HG02943 (cell line): ENCODE results near the gene GDF7.

Experiments
- ATAC-seq: cut with Tn5 transposase; IDR thresholded peaks from one replicate; pipeline ENCODE4 v1.9.1; 2021; ENCODE audit warnings: mild to moderate bottlenecking, low read depth, moderate library complexity; ENCODE audit not compliant: unreplicated experiment

The GDF7 gene

DNA sequence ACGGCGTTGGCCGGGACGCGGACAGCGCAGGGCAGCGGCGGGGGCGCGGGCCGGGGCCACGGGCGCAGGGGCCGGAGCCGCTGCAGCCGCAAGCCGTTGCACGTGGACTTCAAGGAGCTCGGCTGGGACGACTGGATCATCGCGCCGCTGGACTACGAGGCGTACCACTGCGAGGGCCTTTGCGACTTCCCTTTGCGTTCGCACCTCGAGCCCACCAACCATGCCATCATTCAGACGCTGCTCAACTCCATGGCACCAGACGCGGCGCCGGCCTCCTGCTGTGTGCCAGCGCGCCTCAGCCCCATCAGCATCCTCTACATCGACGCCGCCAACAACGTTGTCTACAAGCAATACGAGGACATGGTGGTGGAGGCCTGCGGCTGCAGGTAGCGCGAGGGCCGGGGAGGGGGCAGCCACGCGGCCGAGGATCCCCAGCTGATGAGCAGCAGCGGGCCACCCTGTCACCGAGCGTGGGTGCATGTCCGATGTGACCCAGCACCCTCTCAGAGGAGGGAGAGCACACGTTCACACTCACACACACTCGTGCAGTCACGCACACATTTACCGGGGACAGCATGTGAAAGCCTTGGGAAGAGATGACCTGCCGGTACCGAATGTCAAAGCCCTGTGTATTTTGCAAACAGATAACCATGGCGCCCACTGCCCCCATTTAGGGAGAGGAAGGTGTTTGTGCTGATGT lies 4.2 kb downstream of the GDF7 start:
- ATAC-seq: no peak

DNA sequence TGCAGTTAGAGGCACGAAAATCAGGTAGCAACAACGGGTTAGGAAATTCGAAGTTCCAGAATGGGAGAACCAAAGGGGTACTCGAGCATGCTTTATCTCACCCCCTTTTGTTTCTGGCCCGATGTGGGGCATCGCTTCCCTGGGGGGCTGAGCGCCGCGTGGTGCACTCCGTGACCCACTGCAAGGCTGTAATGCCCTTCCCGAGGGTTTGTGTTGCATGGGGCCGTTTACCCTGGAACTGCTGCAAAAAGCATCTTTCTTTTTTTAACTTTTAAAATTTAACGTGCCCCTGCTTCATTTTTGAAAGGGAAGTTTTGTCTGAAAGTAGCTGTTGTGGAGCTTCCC lies 4.8 kb downstream of the GDF7 start:
- ATAC-seq: no peak

DNA sequence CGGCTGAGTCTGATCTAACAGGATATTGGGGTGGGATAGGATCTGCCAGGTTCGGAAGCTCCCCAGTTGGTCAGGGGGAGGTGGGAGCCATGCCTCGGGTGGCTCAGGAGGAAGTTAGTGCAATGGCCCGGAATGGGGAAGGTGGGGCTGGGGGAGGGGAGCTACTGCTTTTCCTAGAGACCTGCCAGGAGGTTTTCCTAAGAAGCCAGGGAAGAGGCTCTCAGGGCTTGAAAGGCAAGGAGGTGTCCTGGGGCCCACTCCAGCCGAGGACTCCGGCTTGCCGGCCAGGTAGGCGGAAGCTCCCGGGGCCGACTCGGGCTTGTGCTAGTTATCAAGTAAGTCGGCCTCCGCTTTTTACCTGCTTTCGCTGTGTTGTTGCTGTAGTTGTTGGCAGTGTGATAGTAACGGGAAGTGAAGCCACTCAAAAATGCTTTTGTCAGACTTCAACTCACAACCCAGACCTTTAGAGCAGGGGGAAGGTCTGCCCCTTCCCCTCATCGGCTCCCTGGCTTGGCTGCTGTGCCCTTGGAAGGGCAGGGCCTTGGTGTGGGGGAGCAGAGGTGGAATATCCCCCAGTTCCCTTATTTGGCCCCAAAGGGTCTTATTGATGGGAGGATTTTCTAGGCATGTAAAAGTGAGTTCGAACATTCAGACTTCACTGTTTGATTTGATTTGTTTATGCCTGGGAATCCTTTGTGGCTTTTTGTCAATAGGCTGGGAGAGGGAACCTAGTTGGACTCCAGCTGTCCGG lies 5.4 kb downstream of the GDF7 start:
- ATAC-seq: no peak

DNA sequence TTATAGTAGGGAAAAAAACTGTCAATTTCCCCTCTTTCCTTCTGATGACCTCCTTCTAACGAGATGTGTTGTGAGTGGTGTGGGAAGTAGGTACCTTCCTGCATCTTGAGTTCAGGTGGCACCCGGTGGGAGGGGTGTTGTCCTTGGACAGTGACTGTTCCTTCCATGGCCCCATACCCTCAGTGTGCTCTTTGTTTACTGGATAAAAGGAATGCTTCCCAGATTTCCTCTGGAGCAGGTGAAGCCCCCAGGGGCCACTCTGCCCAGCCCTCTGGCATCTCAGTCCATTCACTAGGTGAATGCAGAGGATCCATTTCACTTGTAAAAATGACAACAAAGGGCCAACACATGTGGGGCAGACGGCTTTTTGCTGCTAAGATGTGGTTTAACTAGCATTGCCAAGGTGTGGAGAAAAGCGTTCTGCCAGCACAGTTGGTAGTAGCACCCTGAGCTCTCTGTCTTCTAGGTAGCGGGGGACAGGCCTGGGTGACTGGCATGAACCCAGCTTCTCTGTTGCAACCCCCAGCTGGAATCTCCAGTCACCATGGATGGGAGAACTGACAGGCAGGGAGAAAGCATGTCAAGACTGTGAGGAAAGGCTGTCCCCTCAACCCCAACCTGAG lies 6.9 kb downstream of the GDF7 start:
- no peak for ATAC-seq

DNA sequence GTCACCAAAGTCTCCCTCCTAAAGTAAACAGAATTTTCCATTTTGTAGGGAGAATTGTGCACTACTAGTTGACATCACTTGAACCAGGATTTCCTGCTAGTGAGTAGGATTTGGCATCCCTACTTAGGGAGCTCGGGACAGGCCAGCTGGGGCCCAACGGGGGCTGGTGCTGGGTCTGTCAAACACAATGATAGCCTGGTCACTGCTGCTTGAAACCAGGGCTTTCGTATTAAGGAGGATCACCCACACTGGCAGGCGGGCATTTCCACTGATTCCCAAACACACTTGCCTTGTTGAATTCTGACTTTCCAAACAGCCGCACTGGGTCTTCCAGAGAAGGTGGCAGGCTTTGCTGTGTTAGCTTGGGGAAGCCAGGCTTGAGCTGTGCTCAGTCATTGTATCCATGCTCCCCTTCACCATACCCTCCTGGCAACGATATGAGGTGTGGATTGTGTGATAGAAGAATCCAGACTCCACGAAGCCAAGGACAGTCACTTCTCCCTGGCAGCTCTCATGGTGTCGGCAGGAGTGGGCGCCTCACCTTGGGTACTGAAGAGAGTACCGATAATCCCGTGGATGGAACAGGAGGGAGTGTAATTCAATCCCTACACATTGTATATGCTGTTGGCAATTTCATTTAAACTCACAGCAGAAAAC lies 7.5 kb downstream of the GDF7 start:
- ATAC-seq: no peak

DNA sequence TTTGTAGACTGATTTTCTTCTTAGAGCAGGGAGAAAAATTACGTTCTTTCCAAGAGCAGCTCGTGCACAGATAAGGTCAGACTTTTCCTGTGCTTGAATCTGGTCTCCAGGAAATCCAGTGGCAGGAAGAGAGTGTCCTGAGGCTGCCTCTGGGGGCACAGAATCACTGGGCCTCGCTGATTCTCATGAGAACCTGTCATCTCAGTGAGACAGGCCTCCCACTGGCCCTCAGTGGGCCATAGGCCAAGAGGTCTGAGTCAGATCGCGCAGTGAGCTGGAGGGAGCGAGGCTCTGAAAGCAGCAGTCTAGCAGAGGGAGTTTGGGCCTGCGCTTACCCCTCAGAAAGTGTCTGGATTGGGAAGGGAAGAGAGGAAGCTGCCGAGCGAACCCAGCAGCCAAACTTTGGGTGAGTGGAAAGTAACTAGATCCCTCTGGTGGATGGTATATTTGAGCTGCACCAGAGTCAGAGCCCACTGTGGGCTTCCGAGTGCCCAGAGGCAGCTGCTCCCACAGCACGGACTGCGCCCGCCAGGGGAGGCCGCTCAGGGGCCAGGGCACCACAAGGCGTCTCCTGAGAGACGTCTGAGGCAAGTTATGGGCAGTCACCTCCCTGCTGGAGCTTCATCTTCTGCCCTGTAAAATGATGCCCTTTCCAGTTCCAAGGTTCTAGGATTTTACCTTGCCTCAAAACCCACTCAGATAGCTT lies 8.2 kb downstream of the GDF7 start:
- no peak for ATAC-seq

DNA sequence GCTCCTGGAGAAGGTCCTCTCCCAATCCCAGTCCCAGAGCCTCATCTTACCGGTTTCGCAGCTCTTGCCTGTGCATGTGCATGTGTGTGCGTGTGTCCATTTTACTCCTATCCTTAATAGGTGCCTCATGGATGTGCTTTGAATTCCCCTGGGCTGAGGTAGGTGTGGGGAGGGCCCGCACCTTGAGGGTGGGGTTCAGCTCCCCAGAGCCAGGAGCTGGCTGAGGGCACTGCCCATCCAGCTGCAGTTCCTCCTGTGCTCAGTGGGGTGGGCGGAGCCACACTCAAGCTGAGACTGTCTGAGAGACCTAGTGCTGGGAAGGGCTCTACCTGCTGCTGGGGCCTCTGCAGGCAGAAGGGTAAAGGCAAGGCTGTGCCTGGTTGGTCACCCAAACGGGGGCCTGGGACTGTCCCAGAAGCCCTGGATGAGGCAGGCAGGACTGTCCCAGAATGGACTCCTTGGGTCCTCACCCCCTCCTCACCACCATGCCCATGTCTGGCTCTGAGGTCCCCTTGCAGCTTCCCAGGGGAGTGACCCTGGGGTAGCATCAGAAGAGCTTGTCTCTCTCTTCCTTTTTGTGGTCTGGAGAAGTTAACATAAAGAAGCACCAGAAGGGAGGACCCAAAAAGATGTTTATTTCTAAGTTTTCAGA lies 8.9 kb downstream of the GDF7 start:
- ATAC-seq: peak; percentile 46

DNA sequence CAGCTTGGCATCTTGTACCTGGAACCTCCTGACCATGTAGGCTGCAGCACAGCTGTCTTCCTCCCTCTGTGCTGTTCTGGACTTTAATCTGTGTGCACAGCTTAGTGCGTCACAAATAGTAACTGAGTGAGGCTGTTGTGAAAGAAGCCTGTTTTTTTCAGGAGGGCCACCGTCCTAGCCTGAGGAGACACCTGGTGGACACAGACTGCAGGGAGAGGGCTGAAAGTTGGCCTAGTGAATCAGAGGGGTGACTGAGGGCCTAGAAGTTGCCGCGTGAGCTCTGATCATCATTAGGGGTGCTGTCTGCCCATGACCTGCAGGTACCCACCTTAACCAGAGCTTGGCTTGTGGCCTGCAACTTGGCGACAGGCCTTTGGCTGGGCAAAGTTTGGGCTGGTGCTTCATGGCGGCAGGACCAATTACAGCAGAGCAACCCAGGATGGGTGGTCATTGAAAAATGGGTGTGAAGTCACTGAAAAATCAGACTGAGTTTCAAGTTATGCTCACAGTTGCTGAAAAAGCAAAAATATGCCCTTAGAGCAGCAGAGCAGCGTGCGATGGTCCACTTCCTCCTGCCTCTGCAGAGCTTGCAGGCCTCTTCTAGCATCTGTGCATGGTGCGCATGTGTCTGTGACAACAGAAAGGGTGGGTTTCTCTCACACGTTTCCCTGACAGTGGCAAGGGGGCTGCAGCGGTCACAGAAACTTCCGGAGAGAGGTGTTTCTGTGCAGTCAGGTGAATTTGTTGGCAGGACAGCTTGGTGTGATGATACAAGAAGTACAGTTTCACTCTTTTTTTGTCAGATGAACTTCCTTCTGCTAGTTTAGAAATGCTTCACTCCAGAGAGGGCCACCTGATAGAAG lies 9.6 kb downstream of the GDF7 start:
- peak; percentile 87 for ATAC-seq

DNA sequence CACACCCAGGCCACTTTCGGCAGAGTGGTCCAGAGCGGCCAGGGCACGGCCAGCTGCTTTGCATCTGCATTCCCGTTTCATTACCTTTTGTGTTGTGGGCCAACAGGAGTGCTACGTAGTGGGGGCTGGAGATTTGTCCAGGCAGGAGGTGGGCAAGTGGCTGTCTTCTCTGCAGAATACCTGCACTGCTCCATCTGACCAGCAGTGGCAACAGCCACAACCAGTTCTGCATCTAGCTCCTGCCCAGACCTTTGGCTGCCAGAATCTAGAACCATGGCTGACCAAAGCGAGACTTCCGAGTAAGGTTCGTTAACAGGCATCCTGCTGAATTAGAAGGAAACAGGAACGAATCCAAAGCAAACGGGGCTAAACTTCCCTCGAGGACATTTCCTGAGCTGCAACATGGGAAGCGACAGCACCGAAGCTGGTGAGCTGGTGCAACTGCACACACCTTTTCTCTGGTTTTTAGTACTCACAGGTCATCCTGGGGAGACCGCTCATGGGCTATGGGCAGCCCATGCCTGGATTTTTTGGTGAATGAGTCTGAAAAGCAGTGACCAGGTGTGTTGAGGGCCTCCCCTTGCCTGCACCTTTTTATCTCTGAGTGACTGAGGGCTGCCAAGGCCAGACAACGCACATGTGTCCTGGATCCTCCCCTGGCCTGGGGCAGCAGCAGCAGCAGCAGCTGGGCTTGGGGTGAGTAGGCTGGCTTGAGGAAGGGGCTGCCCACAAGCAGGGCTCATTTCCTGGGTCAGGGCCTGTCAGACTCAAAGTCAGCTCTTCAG lies 10.5 kb downstream of the GDF7 start:
- peak; percentile 36 for ATAC-seq

DNA sequence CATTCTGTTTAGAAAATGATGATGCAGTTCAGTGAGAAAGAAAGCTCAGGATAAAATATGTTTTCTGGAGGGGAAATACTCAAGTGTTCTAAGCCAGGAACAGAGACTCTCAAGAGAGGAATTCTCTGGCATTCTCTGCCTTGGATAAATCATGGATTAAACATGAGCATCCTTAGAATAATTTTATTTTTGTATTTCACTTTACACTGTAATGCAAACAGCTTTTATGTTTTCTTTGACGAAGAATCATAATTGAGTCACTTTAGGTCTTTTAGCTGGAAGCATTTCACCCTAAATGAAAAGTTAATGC lies 11.1 kb downstream of the GDF7 start:
- no peak for ATAC-seq

DNA sequence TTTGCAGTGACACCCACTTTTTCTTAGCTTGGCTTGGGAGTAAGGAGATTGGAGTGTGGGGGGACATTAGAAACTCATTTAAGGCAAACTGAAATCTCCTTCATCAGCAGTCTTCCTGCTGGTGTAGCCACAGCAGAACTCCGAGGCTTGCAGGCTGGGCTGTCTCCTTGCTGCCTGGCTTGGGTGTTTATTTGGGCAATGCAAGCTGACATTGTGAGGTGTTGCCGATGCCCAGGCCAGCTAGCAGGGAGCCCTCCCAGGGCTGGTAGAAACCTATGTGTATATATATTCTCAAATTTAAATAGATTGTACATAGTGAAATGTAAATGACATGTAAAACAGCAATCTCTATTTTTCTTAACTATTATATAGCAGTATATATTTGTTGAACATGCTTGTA lies 11.8 kb downstream of the GDF7 start:
- ATAC-seq: no peak

DNA sequence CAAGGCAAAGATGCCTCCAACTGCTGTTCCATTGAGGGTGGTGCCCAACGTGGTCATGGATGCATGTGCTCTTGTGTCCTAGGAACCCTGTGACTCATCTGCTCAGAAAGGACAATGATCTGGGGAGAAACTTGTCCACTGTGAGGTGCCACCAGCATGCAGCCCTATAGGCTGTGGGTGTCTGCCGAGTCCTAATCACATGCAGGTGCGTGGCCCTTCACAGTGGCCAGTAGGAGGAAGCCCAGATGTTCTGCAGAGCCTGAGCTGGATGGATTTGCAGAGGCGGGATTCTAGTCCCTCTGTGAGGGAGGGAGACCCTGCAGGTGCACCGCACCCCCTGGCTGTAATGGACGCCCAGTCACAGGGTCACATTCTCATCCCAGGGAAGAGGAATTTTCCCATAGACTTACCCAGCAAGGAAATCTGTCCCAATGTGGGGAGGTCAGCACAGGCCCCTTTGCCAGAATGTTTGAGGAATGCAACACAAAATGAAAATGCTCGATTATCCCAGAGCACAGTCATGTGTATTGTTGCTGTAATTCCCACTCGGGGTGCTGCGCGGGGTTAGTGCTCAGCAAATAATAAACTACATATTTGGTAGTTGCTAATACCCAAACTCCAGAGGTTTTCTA lies 13.9 kb downstream of the GDF7 start:
- no peak for ATAC-seq

DNA sequence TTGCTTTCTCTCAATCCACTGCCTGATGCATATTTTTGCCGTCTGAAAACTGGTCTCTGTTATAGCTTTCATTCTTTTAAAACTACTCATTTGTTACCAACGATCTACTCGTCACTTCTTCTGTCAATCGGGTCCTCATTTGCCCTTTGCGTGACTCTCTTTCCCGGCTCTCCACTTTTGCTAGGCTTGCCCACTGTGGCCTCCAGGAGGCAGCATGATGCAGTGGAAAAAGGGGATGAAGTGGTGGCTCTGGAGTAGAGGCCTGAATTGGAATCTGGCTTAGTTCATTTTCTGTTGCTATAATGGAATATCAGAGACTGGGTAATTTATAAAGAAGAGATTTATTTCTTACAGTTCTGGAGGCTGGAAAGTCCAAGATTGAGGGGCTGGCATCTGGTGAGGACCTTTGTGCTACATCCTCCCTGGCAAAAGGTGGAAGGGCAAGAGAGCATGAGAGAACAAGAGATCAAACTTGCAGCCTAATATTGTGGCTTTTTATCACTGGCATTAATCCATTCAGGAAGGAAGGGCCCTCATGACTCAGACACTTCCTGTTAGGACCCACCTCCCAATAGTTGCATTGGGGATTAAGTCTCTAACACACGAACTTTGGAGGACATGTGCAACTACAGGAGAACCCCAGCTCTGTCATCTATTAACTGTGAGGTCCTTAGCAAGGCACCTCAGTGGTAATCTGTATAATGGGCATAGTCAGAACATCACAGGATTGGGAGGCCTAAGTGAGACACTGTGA lies 15.4 kb downstream of the GDF7 start:
- no peak for ATAC-seq

DNA sequence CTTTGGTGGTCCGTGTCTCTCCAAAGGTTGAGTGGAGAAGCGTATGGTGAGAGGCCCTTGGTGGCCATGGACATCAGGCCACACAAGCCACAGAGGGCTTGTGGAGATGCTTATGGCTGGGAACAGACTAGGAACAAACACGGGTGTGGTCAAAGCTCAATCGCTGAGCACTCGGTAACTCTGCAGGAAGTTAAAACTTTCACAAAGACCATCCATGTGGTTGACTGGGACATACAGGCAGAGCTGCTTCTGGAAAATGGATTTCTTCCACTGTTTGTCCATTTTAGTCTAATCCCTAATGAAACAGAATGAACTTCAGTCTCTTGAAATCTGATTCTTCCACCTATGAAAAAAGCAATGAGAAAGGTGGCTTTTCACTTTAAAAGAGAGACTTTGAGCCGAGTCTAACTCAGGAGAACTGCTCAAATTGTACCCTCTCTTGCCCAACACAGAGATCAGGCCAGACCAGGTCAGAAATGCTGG lies 17.7 kb downstream of the GDF7 start:
- ATAC-seq: no peak

DNA sequence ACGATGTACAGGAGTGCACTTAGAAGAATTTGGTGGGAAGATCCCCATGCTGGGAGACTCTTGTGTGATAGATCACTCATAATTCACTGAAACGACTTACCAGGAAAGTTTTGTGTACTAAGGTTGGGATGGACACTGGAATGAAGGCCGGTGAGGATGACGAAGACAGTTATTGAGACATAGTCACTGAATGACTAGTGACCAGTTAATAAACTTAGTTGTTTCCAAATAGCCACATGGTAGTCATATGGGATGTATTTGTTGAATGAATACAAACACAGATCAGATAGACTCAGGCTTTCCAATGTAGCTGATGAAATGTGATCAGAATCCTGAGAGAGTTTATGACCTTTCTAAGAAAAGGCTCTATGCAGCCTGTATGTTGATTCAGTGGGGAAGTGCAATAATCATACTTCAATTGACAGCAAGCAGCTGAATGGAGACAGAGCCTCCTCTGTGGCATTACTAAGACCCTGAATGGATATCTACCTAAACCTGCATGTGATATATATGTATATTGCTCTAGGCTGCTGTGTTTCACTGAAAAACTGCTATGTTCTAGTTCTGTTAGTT lies 20.4 kb downstream of the GDF7 start:
- no peak for ATAC-seq

DNA sequence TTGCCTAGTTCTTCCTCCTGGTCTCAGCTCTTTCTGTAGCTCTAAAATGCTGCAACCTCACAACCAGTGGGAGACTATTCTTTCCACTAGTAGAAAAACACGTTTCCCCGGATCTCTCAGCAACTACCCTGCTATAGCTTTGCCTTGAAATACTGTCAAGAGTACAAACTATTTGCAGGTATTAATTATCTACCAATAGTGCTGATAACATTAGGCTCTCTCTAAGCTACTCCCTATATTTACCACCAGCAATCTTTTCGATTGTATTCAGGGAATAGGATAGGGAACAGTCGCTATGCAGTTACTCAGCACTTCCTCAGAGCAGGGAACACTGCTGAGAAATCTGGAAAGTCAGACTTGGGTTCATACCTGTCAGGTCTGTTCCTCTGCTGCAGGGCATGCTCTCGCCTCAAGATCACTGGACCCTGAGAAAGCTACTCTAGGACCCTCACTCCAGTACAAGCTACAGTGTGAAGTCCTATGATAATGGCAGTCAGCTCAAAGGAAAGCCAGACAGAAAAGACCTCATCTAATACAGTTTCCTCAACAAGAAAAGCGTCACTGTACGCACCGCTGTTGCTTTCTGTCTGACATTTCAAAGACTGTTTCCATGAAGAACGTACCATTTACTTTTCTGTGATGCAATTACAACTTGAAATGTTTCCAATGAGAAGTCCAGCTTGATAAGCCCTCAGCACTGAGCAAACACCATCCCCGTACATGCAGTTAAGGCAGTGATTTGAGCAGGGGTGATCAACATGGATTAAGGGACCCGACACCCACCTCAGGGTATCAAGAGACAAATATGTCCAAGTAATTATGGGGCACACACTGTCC lies 22.7 kb downstream of the GDF7 start:
- no peak for ATAC-seq
